ENCODE measurements around the gene EEFSEC. TPM values are rescaled to one million over a fixed set of nuclear protein-coding genes. Genes with fewer than 3 reads are reported as not detected.

The EEFSEC gene
- total RNA-seq, 1 experiment from 2014 or later: 9.5 TPM

GRCh38 chr3:128252083-128252482, 98.8 kb downstream of the EEFSEC start:
- no peaks in the 10 kb centered on the region for H3K23me2 ChIP-seq (ENCODE audit: insufficient read length, low read depth, low read length, poor library complexity, severe bottlenecking)
- no peaks in the 10 kb centered on the region for H3K4me1 ChIP-seq (ENCODE audit: insufficient read depth, low read length)
- no peak overlapping the region for H2BK5ac ChIP-seq (ENCODE audit: insufficient read length, low read length)
- Mint-ChIP-seq H3K27ac (no peak overlapping the region), H3K4me3 (no peak overlapping the region), H3K27me3 (ENCODE audit: low read depth) (no peaks in the 10 kb centered on the region; the same call in 1 of the 2 replicates), H3K9me3 (no peaks in the 10 kb centered on the region), H3K4me1 (peaks cover 10 to 13% of the 10 kb centered on the region in 2 experiments), H3K36me3 (ENCODE audit: insufficient read depth in 1 of 3, low read depth in 3 of 3) (peaks cover 0 to 2% (median 0%) of the 10 kb centered on the region in 3 experiments; a peak in 2 of 7 replicates)
- no peak overlapping the region for H2AK5ac ChIP-seq (ENCODE audit: insufficient read length, low read length)
- H3K14ac ChIP-seq (ENCODE audit: insufficient read depth, low read length): no peak overlapping the region
- no peak overlapping the region for H3K18ac ChIP-seq (ENCODE audit: insufficient read length, low read depth, low read length)
- no peak overlapping the region for H2BK15ac ChIP-seq (ENCODE audit: low read depth, low read length)
- no peak overlapping the region for H2AFZ ChIP-seq (ENCODE audit: low read length)
- no peaks in the 10 kb centered on the region for H3K79me2 ChIP-seq (ENCODE audit: insufficient read depth, low read length)
- no peak overlapping the region for H2BK20ac ChIP-seq (ENCODE audit: low read depth, low read length, poor library complexity, severe bottlenecking)
- no peak overlapping the region for H3K27ac ChIP-seq (ENCODE audit: insufficient read length, low read depth, low read length)
- H3K79me1 ChIP-seq (ENCODE audit: insufficient read depth, low read depth, low read length, poor library complexity, severe bottlenecking): no peaks in the 10 kb centered on the region
- no peak overlapping the region for H4K8ac ChIP-seq (replicated peaks; ENCODE audit: insufficient read length, low read depth, low read length)
- no peak overlapping the region for H3T11ph ChIP-seq (ENCODE audit: low read length)
- no peak overlapping the region for H3K56ac ChIP-seq (ENCODE audit: insufficient read length, low read depth, low read length)
- TF ChIP-seq CTCF (conservative IDR thresholded peaks at IDR 0.05): no peak
- no peak overlapping the region for H4K91ac ChIP-seq (ENCODE audit: insufficient read length, low read depth, low read length)
- DNase-seq: no peak
- H2BK120ac ChIP-seq (ENCODE audit: low read depth, low read length, poor library complexity, severe bottlenecking): no peak overlapping the region
- WGBS (ENCODE audit: extremely low coverage, insufficient read length, low lambda C conversion rate): no CpG with 5 or more reads among the region's 3 CpGs
- H2BK12ac ChIP-seq (ENCODE audit: insufficient read length, low read depth, low read length): no peak overlapping the region
- no peak overlapping the region for H3K4ac ChIP-seq (ENCODE audit: low read depth, low read length)
- no peak overlapping the region for H3K4me2 ChIP-seq (ENCODE audit: insufficient read depth, insufficient read length, low read length)
- no peak overlapping the region for H3K23ac ChIP-seq (ENCODE audit: insufficient read length, low read depth, low read length)
- H4K20me1 ChIP-seq (ENCODE audit: control insufficient read depth, insufficient read depth, insufficient read length): no peaks in the 10 kb centered on the region
- H3K27me3 ChIP-seq (ENCODE audit: insufficient read depth, low read length): no peaks in the 10 kb centered on the region
- no peak overlapping the region for H3K9ac ChIP-seq (ENCODE audit: extremely low read depth, insufficient read length, low read length)
- H3K9me3 ChIP-seq (ENCODE audit: control insufficient read depth, low read depth, low read length): no peaks in the 10 kb centered on the region
- H4K5ac ChIP-seq (ENCODE audit: insufficient read length, low read depth, low read length): no peak overlapping the region
